GM13976 (cell line): ENCODE results near the gene SLC29A2.
"Not testable (repeated sequence)": the region's sequence is repeated elsewhere in the genome, so short reads cannot be mapped to it uniquely, and the experiment has no call there.

Experiments used
- DNase-seq: peaks from one replicate; pipeline ENCODE4 v3.0.0; 2012; ENCODE audit warnings: low spot score
- CTCF ChIP-seq: IDR thresholded peaks from 2 replicates; pipeline ENCODE4 v1.5.1; 2012; ENCODE audit warnings: borderline replicate concordance, mild to moderate bottlenecking; ENCODE audit not compliant: insufficient read depth; ENCODE audit errors: extremely low read depth, missing control alignments, control extremely low read depth
- in situ Hi-C: fragments of 300-500 bp; cut with MboI; formaldehyde crosslinking; loops from one replicate; pipeline ENCODE4 v1.12.0; 2022; ENCODE audit warnings: low sequenced_read_pairs, mixed read lengths, inconsistent platforms; ENCODE audit not compliant: unreplicated experiment

The SLC29A2 gene

GRCh38 chr11:66363187-66363601 is 8.4 kb downstream of the SLC29A2 start:
- DNase-seq: no peak
- TF ChIP-seq CTCF: no peak
- in situ Hi-C loops: no loop called here

GRCh38 chr11:66362481-66363147 is 8.9 kb downstream of the SLC29A2 start:
- no peak for TF ChIP-seq CTCF
- no peak for DNase-seq
- in situ Hi-C loops: no loop called here

GRCh38 chr11:66361502-66361941 is 10.0 kb downstream of the SLC29A2 start:
- in situ Hi-C loops: no loop called here
- TF ChIP-seq CTCF: no peak
- DNase-seq: no peak

GRCh38 chr11:66360406-66361073 is 11.0 kb downstream of the SLC29A2 start:
- in situ Hi-C loops: no loop called here
- no peak for TF ChIP-seq CTCF
- no peak for DNase-seq

GRCh38 chr11:66359662-66360087 is 11.9 kb downstream of the SLC29A2 start:
- TF ChIP-seq CTCF: no peak
- in situ Hi-C loops: no loop called here
- no peak for DNase-seq

GRCh38 chr11:66350560-66351235 is 20.9 kb downstream of the SLC29A2 start:
- DNase-seq, in situ Hi-C loops: not testable (repeated sequence)

GRCh38 chr11:66349084-66349386 is 22.5 kb downstream of the SLC29A2 start:
- no peak for TF ChIP-seq CTCF
- in situ Hi-C loops: no loop called here
- DNase-seq: no peak
